Measurements from ENCODE around the gene IRAK2.

DNA sequence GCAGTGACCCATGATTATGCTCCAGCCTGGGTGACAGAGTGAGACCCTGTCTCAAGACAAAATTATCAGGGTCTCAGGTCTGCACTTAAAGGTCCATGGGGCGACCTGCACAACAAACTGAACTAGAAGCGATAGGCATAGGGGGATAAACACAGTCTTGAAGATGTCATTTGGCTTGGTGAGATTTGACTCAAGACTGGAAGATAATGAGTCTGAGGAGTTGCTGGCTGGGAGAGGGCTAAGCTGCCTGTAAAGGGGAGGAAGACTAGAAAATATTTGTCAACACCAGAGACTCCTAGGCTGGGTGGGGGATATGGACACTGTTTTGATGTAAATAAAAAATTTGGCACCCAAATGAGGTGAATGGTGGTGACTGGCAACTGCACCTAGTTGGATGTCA is 108.3 kb downstream of the IRAK2 start:
- TF ChIP-seq, protein P1, sequence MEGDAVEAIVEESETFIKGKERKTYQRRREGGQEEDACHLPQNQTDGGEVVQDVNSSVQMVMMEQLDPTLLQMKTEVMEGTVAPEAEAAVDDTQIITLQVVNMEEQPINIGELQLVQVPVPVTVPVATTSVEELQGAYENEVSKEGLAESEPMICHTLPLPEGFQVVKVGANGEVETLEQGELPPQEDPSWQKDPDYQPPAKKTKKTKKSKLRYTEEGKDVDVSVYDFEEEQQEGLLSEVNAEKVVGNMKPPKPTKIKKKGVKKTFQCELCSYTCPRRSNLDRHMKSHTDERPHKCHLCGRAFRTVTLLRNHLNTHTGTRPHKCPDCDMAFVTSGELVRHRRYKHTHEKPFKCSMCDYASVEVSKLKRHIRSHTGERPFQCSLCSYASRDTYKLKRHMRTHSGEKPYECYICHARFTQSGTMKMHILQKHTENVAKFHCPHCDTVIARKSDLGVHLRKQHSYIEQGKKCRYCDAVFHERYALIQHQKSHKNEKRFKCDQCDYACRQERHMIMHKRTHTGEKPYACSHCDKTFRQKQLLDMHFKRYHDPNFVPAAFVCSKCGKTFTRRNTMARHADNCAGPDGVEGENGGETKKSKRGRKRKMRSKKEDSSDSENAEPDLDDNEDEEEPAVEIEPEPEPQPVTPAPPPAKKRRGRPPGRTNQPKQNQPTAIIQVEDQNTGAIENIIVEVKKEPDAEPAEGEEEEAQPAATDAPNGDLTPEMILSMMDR (conservative IDR thresholded peaks at IDR 0.05 in 1 of 2, IDR thresholded peaks at IDR 0.05 in 1 of 2; ENCODE audit: low read depth in 1 of 2, low read length in 2 of 2) = no peak
- TF ChIP-seq EZH2 (IDR thresholded peaks at IDR 0.05; ENCODE audit: low read length, missing control alignments) = no peak

Data from fibroblast of lung (primary cell).